Activated CD8-positive, alpha-beta memory T cell treated with anti-CD3 and anti-CD28 coated beads for 1 hour (primary cell): ENCODE results near the gene PRR33.
"Not testable (repeated sequence)": the region's sequence is repeated elsewhere in the genome, so short reads cannot be mapped to it uniquely, and the experiment has no call there.

Experiments
- DNase-seq, 2 donors: peaks; one replicate each; pipeline ENCODE4 v3.0.0-alpha.2; 2020; ENCODE audit warnings: low read depth in 1 of 2; ENCODE audit errors: extremely low read depth in 1 of 2

The PRR33 gene

GRCh38 chr11:1891831-1892115 is at the start of gene PRR33:
PRR33 (minus strand) TSS chr11:1891895; CDS start chr11:1890584, 1,311 bp downstream.
- no peak for DNase-seq

GRCh38 chr11:1939788-1940187 is 48.1 kb upstream of the PRR33 start:
- DNase-seq = not testable (repeated sequence)

DNA sequence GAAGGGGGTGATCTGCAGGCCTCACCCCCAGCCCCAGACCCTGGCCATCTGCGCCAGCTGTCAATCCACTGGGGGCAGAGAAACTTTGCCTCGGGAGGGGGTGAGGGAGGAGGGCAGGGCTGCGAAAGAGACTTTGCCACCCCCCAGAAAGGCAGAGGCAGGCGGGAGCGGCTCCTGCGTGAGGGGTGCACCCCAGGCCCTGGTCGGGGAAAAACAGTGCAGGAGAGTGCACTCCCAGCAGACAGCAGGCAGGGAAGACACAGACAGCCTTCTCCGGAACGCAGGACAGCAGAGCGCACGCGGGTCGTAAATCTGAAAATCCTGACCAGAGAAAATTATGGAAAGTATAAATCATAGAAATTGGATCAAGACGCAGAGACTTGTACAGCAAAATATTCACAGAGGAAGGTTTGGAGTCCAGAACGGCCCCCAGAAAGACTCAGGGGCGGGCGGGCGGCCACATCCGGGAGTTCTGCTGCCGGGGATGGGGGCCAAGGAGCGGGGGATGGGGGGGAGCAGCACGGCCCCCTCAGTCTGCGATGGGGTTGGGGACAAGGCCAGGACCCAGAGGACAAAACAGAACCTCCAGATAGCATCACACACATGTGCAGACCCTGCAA is 47.4 kb upstream of the PRR33 start:
- no peak for DNase-seq

DNA sequence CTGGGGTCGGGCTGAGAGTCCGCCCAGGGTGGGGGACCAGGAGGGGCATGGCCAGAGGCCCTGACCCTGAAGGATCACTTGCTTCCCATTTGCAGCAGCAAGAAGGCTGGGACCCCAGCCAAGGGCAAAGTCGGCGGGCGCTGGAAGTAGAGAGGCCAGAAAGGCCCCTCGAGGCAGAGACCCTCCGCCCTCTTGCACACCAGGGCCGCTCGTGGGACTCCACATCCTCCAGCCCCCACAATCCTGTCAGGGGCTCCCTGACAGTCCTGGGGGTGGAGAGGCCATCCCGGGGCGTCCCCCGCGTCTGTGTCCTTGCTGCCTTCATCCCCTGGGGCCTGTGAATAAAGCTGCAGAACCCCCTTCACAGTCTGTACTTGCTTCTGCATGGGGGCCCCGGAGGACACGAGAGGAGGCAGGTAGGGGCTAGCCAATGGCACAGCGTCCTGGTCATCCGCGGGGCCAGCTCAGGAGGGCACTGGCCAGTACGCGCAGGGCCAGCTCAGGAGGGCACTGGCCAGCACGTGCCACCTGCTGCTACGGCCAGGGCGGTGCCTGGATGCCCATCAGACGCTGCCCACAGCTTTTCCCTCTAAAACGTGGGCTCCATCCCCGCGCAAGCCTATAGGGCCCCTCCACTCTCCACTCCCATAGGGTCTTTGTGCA is 46.8 kb upstream of the PRR33 start:
- no peak for DNase-seq

- no peak for DNase-seq
Measured at GRCh38 chr11:1937616-1938342, 46.1 kb upstream of the PRR33 start.

- no peak for DNase-seq
Measured at GRCh38 chr11:1936781-1937615, 45.3 kb upstream of the PRR33 start.

DNA sequence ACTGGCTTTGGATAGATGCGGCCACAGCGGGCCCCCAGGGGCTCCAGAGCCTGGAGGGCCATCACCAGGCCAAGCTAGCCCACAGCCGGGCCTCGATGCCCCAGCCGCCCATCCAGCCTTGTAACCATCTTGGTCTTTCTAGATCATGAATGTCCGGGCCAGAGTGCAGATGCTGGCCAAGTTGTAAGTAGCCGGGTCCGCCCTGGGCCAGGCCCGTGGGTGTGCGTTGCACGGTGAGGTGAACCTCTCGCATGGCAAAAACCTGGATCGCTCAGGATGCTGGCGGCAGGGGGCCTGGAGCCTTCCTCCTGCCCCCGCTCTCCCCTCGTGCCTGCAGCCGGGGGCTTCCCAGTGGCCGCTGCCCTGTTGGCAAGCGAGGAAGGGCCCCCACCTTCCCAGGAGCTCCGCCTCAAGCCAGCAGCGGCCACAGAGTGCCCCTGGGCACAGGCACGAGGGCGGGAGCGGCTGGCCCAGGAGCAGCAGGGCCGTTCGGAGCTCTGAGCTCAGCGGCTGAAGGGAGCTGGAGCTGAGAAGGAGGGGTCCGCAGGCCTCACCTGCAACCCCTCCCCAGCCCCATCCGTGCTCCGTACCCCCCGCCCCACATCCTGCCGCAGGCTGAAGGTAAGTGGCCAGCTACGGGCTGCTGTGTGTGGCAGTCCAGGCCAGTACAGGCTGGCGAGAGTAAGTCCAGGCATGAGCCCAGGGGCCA is 44.5 kb upstream of the PRR33 start:
- no peak for DNase-seq

- no peak for DNase-seq
Measured at GRCh38 chr11:1935156-1936071, 43.7 kb upstream of the PRR33 start.

DNA sequence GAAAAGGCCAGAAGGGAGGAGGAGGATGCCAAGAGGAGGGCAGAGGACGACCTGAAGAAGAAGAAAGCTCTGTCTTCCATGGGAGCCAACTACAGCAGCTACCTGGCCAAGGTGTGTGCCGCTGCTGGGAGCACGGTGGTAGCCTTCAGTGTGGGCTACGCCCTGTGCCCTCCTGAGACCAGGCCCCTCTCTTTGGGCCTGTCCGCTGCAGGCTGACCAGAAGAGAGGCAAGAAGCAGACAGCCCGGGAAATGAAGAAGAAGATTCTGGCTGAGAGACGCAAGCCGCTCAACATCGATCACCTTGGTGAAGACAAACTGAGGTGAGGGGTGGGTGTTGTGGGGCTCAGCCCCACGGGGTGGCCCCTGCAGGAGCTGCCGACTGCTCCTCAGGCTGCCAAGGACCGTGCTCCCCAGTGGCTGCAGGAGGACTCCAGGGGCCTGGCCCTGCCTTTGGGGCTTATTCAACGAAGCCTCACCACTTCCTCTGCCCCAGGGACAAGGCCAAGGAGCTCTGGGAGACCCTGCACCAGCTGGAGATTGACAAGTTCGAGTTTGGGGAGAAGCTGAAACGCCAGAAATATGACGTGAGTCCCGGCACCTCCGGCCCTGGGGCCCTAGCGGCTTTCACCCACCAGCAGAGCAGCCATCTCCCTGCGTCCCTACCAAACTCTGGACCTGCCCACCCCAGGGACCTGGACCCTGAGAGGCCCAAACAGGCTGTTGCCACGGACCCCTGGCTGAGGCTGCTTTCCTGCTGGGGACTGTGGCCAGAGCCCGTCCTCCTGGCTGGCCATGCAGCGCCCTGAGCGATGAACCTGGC is 42.9 kb upstream of the PRR33 start:
- no peak for DNase-seq

GRCh38 chr11:1933416-1934334 is 42.0 kb upstream of the PRR33 start:
- no peak for DNase-seq

DNA sequence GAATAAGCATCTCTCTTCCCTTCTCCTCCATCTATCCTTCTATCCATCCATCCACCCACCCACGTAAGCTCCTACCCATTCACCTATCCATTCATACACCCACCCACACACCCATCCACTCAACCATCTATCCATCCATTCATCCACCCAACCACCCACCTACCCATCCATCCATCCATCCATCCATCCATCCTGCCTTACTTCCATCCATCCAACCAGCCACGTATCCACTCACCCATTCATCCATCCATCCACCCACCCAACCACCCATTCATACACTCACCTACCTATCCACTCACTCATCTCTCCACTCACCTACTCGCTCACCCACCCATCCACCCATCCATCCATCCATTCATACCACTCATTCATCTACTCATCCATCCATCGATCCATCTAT is 41.0 kb upstream of the PRR33 start:
- DNase-seq = no peak

DNA sequence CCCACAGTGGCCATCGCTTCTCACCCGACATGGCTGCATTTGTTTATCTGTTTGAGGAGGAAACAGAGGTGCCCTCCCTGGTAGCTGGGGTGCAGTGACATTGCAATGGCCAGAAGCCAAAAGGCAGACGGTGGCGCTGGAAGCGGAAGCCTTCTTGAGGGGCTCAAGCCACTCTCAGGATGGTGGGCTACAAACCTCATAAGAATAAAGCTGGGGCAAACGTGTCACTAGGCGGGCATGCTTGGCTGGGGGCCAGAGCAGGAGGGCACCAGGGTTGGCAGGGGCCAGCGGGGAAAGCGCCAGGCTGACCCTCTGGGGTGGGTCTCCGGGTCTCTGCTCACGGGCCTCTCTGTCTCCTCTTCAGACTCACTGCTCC is 40.4 kb upstream of the PRR33 start:
- DNase-seq = no peak

DNA sequence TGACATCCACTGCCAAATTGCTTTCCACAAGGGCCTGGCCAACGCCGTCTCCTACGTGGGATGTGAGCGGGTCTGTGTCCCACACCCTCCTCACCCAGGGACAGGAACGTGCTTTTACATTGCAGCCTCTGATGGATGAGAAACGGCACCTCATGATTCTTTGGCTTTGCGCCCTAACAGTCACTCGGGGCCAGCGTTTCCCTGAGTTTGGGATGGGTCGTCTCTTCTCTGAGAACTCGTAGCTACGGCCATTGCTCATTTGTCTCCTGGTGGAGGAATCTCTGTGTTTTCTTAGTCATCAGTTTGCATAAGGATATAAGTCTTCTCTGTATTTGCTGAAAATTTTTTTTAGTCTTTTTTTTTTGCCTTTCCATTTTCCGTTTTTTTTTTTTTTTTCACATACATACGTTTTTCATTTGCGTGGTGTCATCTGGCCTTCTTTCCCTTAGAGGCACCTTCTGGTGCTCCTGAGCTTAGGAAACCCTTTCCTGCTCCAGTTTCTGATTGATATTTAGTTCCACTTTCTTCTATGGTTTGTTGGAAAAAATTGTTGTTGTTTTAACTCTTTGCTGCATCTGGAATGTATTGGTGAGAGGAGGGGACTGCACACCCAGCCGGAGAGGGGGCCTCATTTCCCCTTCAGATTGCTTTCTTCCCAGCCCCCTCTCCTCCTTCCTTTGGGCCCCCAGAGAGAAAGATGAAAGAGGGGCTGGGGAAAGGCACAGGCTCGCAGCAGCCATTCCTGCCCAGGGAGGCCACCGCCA is 39.8 kb upstream of the PRR33 start:
- DNase-seq = no peak

- DNase-seq = no peak
Measured at GRCh38 chr11:1930462-1930830, 38.8 kb upstream of the PRR33 start.

GRCh38 chr11:1929621-1930461 is 38.1 kb upstream of the PRR33 start:
- no peak for DNase-seq

DNA sequence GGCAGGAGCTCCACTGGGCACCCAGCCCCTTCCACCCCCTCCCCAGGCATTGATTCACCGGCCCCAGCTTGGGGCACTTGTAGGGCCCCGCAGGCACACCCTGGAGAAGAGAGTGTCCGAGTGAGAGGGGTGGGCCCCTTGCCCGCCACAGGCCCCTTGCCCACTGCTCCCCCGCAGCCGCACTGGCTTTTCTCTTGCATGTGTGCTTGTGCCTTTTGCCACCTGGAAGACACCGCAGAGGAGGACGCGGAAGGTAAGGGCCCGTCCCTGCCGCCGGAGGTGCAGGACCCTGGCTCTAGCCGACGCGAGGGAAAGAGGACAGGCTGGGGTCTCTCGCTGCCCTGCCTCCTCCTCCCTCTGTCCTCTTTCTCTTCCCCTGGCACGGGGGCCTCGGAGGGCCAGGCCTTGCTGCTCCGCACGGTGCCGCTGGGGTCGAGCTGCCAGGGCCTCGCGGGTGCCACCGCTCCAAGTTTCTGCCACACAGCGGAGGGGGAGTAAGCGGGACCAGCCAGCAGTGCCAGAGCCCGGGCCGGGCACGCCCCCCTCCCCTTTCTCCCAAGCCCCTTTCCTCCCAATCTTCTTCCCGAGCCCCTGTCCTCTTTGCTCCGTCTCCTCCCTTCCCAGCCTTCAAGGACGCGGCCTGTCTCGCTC is 37.3 kb upstream of the PRR33 start:
- DNase-seq = no peak
